ENCODE measurements around the gene COX6B2.

Gene COX6B2

GRCh38 chr19:55382013-55382412, 27.5 kb upstream of the COX6B2 start:
- no peak overlapping the region for H3K4me3 ChIP-seq (ENCODE audit: low read depth, low read length)
- DNase-seq (ENCODE audit: low read depth), result no peak
- TF ChIP-seq CTCF (IDR thresholded peaks at IDR 0.05; ENCODE audit: low read depth, low read length, missing control alignments), result no peak

GRCh38 chr19:55379174-55379573, 24.7 kb upstream of the COX6B2 start:
- TF ChIP-seq CTCF (IDR thresholded peaks at IDR 0.05; ENCODE audit: low read depth, low read length, missing control alignments), result no peak
- DNase-seq (ENCODE audit: low read depth), result no peak
- H3K4me3 ChIP-seq (ENCODE audit: low read depth, low read length), result no peak overlapping the region

DNA sequence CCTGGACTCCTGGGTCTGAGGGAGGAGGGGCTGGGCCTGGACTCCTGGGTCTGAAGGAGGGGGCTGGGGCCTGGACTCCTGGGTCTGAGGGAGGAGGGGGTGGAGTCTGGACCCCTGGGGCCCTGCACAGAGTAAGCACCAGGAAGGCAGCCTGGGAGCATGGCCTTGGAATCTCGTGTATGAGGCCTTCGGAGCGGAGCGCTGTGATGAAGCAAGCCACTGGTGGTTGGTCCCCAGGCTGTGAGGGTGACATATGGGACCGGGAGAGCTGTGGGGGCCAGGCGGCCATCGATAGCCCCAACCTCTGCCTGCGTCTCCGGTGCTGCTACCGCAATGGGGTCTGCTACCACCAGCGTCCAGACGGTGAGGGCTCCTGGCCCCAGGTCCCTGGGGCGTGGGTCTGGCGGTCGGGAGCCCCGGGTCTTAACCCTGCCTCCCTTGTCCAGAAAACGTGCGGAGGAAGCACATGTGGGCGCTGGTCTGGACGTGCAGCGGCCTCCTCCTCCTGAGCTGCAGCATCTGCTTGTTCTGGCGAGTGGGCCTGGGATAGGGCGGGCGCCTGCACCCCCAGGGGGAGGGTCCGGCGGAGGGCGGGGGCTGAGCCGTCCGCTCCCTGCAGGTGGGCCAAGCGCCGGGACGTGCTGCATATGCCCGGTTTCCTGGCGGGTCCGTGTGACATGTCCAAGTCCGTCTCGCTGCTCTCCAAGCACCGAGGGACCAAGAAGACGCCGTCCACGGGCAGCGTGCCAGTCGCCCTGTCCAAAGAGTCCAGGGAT, 23.0 kb upstream of the COX6B2 start:
- no peak for DNase-seq (ENCODE audit: low read depth)
- TF ChIP-seq CTCF (IDR thresholded peaks at IDR 0.05; ENCODE audit: low read depth, low read length, missing control alignments), result no peak
- no peak overlapping the region for H3K4me3 ChIP-seq (ENCODE audit: low read depth, low read length)

DNA sequence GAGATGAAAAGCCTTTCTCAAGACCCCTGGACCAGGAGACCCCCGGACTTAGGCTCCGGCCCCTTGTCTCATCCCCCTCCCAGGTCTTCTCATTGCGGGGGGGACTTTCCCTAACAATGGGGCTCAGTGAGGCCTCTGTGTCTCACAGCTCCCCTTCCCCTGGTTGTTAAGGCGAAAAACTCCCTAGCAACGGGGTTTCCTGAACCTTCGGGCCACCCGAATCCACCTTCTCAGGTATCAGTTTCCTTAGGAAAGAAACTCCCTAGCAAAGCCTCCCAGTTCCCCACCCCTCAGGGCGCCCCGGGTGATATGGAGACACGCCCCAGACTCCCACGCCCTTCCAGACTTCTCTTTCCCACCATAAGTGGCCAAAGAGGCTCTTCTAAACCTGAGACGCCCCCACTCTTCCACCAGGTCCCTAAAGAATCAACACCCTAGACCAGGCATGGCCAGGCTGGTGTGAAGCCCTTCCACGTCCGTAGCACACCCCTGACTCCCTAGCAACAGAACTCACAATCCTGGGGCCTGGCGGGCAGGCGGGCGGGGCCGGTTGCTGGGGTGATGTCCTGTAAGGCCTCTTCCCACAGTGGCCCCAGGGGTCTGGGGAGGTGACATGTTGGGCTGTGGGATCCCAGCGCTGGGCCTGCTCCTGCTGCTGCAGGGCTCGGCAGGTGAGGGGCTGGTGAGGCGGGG, 21.9 kb upstream of the COX6B2 start, which contains the start of gene TMEM190:
Gene TMEM190 (plus strand): TSS at position 586 of the 693 bp plus-strand sequence. CDS start 28 bp downstream, at position 614.
- no peak within 1 kb of the TSS for H3K4me3 ChIP-seq (ENCODE audit: low read depth, low read length)
- TF ChIP-seq CTCF (IDR thresholded peaks at IDR 0.05; ENCODE audit: low read depth, low read length, missing control alignments), result no peak
- DNase-seq (ENCODE audit: low read depth), result no peak

- no peak for TF ChIP-seq CTCF (IDR thresholded peaks at IDR 0.05; ENCODE audit: low read depth, low read length, missing control alignments)
- H3K4me3 ChIP-seq (ENCODE audit: low read depth, low read length), result no peak overlapping the region
- no peak for DNase-seq (ENCODE audit: low read depth)
Observed at GRCh38 chr19:55373993-55374757, 19.7 kb upstream of the COX6B2 start.

GRCh38 chr19:55373306-55373992, 18.9 kb upstream of the COX6B2 start:
- no peak for DNase-seq (ENCODE audit: low read depth)
- TF ChIP-seq CTCF (IDR thresholded peaks at IDR 0.05; ENCODE audit: low read depth, low read length, missing control alignments), result no peak
- no peak overlapping the region for H3K4me3 ChIP-seq (ENCODE audit: low read depth, low read length)
